Stimulated activated CD4-positive, alpha-beta T cell treated with anti-CD3 and anti-CD28 coated beads, Interleukin-4, amount 100 ng/mL, for 48 hours (primary cell): Measurements from ENCODE around the gene HBE1.
"Not testable (repeated sequence)": the region's sequence is repeated elsewhere in the genome, so short reads cannot be mapped to it uniquely, and the experiment has no call there.

Experiments
- DNase-seq, 2 donors: peaks; one replicate each; pipeline ENCODE4 v3.0.0-alpha.2; 2020; ENCODE audit warnings: low read depth in 2 of 2

Gene HBE1

GRCh38 chr11:5269715-5270147, at the start of gene HBE1:
HBE1 (minus strand) TSS chr11:5269945; CDS start chr11:5269890, 55 bp downstream.
- DNase-seq = no peak

DNA sequence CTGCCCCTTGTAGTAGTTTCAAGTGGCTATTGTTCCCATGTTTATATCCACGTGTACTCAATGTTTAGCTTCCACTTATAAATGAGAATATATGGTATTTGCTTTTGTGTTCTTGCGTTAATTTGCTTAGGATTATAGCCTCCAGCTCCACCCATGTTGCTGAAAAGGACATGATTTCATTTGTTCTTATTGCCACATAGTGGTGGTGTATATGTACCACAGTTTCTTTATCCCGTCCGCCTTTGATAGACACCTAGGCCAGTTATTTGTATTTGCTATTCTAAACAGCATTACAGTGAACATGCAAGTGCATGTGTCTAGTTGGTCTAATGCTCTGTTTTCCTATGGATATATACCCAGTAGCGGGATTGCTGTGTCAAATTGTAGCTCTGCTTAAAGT, 47.5 kb upstream of the HBE1 start:
- DNase-seq = no peak

GRCh38 chr11:5313326-5314023, 43.7 kb upstream of the HBE1 start:
- not testable (repeated sequence) for DNase-seq

- no peak for DNase-seq
Measured at GRCh38 chr11:5310423-5310822, 40.7 kb upstream of the HBE1 start.

DNA sequence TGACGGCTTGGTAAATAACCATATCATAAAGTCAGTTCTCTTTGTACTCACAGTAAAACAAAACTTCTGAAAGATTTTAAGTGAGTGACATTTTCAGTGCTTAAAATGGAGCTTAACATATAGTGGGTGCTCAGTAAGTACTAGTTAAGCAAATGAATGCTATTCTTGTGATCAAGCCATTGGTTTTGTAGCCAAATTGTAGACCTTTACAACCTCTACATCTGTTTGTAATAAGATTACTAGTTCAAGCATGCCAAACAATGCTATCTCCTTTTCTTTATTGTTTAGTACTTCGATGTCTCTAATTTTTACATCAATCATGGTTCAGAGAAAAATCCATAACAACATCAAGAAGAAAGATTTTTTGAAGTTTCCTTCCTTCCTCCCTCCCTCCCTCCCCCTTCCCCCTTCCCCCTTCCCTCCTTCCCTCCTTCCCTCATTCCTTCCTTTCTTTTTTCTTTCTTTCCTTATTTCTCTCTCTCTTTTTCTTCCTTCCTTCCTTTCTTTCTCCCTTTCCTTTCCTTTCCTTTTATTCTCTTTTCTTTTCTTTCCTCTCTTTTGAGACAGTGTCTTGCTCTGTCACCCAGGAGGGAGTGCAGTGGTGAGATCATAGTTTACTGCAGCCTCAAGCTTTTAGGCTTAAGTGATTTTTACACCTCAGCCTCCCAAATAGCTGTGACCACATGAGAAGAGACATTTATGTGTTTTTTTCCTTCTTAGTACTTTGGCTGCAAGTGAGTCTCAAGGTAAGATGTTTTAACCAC, 37.7 kb upstream of the HBE1 start:
- no peak for DNase-seq

- no peak for DNase-seq
Measured at GRCh38 chr11:5304046-5304445, 34.3 kb upstream of the HBE1 start.

DNA sequence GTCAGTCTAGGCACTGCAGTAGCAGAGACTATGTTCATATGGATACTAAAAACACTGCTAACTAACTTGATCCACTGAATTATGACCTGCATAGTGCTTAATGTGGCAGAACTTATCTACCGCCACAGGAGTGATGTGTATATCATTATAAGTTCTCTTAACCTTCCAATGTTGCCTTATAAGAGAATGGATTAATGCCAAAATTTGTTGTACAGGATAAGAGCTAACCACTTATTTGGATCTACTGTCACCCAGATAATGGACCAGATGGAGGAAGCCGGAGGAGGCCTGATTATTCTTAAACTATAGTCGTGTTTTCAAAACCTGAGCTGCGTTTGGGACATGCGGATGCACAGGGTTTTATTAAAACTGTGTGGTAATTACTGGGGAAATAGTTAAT, 33.9 kb upstream of the HBE1 start:
- DNase-seq = no peak

DNA sequence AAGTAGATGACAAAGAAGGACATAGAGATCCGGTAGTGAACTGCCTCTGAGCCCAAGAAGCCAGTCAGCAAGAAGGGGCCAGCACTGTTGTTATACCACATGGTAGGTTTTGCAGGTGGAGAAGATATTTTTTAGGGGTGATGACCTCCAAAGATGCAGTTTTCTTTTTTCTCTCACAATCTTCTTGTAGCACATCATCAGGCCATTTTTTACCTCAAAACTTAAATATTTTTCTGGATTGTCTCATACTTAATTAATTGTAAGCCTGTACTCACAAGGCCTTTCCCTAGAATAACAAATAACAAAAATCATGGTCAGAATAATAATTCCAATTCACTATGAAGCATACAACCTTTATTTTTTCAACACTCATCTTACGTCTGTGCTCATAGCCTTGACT, 32.1 kb upstream of the HBE1 start, which contains the start of gene OR51B4:
Gene OR51B4, minus strand, starts transcription at position 101 of the 400 bp plus-strand sequence. Its CDS starts 0 bp downstream, at position 101.
- DNase-seq = no peak

DNA sequence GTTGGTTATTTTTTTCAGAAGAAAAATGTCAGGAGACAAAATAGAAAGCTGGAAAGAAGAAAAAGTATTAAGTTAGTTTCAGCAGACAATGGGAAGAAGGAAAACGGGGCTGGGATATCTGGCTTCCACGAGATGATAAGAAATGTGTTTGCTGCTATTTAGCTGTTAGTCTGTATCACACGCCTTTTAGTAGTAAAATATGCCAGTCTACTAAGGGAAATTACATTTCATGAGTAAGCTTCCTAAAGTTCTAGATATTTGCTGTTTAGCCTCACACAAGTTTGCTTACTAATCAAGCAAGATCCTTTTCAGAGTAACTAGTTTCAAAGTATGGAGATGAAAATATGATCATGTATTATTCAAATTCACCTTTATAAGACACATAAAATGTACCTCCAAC, 30.5 kb upstream of the HBE1 start:
- no peak for DNase-seq

DNA sequence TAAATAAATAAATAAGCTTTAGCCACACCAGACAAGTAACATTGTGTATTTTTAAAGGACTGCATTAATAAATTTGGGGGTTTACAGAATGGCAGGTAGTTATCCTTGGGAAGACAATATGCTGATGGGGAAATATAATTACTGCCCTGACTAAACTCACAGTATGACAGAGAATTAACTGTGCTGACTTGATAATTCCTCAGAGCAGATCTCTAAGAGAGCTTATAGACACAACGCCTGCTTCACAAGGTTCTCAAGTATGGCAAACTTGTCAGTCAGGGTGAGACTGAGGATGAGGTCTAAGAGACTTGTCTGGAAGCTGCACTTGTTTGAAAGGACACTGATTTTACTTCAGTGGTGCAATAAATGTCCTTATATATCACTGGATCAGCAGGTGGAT, 28.7 kb upstream of the HBE1 start:
- DNase-seq = no peak

- no peak for DNase-seq
Measured at GRCh38 chr11:5297721-5298323, 28.1 kb upstream of the HBE1 start.

GRCh38 chr11:5294342-5294995, 24.7 kb upstream of the HBE1 start:
- DNase-seq = not testable (repeated sequence)

DNA sequence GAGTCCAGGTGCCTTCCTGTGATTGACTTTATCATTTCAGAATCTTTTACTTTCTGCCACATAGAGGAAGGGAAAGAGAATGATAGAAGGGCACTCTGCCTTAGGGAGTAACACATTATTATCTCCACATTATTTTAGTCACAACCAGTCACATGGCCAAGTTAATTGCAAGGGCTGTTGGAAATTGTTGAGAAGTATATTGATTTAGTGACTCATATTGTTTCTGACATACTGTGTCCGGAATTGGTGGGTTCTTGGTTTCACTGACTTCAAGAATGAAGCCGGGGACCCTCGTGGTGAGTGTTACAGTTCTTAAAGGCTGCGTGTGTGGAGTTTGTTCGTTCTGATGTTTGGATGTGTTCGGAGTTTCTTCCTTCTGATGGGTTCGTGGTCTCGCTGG, 23.3 kb upstream of the HBE1 start:
- no peak for DNase-seq

DNA sequence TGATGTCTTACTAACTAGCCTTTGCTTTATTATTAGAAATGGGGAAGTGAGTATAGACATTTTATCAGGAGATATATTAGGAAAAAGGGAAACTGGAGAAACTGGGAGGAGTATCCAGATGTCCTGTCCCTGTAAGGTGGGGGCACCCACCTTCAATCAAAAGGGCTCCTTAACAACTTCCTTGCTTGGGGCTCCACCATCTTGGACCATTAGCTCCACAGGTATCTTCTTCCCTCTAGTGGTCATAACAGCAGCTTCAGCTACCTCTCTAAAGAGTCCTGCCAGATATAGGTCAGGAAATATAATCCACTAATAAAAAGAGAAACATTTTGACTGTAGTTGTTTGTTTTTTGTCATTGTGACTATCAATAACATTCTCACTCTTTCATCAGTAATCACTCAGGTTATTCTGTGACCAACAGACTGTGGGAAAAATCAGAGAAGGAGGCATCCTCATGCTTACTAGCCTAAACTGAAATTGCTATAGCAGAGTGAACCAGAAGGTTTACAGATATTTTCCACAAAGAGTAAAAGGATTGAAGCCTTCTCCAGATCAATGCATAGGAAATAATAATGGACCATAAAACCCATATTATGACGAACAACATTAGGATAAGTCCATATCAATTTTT, 21.6 kb upstream of the HBE1 start:
- no peak for DNase-seq

DNA sequence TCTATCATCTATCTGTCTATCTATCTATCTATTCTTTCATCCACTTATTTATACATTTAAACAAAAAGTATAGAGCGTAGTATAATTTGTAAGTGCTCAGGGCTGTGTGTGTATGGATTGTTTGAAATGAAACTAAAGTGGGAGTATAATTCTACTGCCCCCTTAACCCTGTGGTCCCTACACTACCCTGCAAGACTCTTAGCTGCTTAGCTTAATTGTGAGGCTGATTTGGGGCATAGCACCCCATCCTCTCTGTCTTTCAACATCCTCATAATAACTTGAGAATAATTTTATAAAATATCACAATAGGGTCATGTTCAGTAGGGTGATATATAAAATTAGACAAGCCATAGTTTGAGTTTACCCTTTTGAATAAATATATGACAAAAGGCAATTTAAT, 20.4 kb upstream of the HBE1 start:
- DNase-seq = no peak

DNA sequence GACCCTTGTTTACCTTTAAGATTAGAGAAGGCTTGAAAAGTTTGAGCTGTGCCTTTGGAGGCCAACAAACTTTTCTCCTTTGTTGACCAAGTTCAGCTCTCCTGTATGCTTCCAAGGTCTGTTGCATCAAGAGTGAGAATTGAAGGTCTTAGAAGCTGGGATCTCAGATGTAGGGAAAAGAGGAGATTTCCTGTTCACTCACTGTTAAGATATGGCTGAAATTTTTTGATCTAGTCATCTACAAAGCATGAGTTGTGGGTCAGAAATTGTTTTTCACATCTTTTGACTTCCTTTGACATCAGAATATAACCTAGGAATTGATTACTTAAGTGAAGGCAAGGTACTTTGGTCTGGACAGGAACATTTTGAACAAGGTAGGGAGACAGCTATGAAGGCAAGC, 20.0 kb upstream of the HBE1 start:
- DNase-seq = no peak

DNA sequence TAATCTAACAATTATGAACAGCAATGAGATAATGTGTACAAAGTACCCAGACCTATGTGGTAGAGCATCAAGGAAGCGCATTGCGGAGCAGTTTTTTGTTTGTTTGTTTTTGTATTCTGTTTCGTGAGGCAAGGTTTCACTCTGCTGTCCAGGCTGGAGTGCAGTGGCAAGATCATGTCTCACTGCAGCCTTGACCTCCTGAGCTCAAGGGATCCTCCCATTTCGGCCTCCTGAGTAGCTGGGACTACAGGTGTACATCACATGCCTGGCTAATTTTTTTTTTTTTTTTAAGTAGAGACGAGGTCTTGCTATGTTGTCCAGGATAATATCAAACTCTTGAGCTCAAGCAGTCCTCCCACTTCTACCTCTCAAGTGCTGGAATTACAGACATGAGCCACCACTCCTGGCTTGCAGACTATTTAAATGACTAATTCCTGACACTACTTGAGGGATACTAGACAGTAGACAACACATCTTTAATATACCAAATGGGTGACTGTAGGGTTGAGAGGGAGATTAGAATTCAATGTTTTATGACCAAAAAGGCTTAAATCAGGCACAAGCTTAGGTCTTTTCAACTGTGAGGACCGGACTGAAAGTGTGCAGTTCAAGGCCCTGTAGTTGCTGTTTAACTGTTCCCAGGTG, 19.3 kb upstream of the HBE1 start:
- no peak for DNase-seq

GRCh38 chr11:5288108-5288905, 18.6 kb upstream of the HBE1 start:
- no peak for DNase-seq

- DNase-seq = no peak
Measured at GRCh38 chr11:5286901-5287300, 17.2 kb upstream of the HBE1 start.

- DNase-seq = no peak
Measured at GRCh38 chr11:5286351-5286750, 16.6 kb upstream of the HBE1 start.
